GM21723 (cell line): Measurements from ENCODE around the gene MDH2.
"Not testable (repeated sequence)": the region's sequence is repeated elsewhere in the genome, so short reads cannot be mapped to it uniquely, and the experiment has no call there.

Source experiments
- ATAC-seq: cut with Tn5 transposase; IDR thresholded peaks from one replicate; pipeline ENCODE4 v1.9.1; 2021; ENCODE audit warnings: mild to moderate bottlenecking, moderate library complexity; ENCODE audit not compliant: unreplicated experiment

MDH2 gene

GRCh38 chr7:76047811-76048667 is at the start of gene MDH2, which contains the start of gene STYXL1:
Gene MDH2 (plus strand): TSS chr7:76048106. CDS start chr7:76048161, 55 bp downstream.
Gene STYXL1 (minus strand): TSS chr7:76048000. CDS start chr7:76030523, 17,477 bp downstream.
- peak; percentile 96 for ATAC-seq

- no peak for ATAC-seq
These were observed 47.3 kb upstream of the MDH2 start for GRCh38 chr7:76000566-76000965.

GRCh38 chr7:76002139-76002538 is 45.8 kb upstream of the MDH2 start:
- no peak for ATAC-seq

GRCh38 chr7:76002822-76003221 is 45.1 kb upstream of the MDH2 start:
- no peak for ATAC-seq

GRCh38 chr7:76003351-76003750 is 44.6 kb upstream of the MDH2 start:
- ATAC-seq = no peak

GRCh38 chr7:76005004-76005403 is 42.9 kb upstream of the MDH2 start:
- not testable (repeated sequence) for ATAC-seq

GRCh38 chr7:76008156-76008687 is 39.7 kb upstream of the MDH2 start:
- ATAC-seq = no peak

GRCh38 chr7:76009672-76010600 is 38.0 kb upstream of the MDH2 start:
- ATAC-seq = no peak

GRCh38 chr7:76011442-76011861 is 36.5 kb upstream of the MDH2 start:
- ATAC-seq = no peak

GRCh38 chr7:76016191-76016947 is 31.5 kb upstream of the MDH2 start:
- no peak for ATAC-seq

- not testable (repeated sequence) for ATAC-seq
These were observed 29.4 kb upstream of the MDH2 start for GRCh38 chr7:76018520-76018919.

- ATAC-seq = no peak
These were observed 27.7 kb upstream of the MDH2 start for GRCh38 chr7:76020031-76020714.

GRCh38 chr7:76022026-76022780 is 25.7 kb upstream of the MDH2 start:
- ATAC-seq = no peak

- ATAC-seq = no peak
These were observed 24.9 kb upstream of the MDH2 start for GRCh38 chr7:76023002-76023401.

- ATAC-seq = not testable (repeated sequence)
These were observed 18.2 kb upstream of the MDH2 start for GRCh38 chr7:76029682-76030081.

GRCh38 chr7:76031964-76032363 is 15.9 kb upstream of the MDH2 start:
- no peak for ATAC-seq

- ATAC-seq = no peak
These were observed 10.6 kb upstream of the MDH2 start for GRCh38 chr7:76037310-76037709.

- no peak for ATAC-seq
These were observed 7.8 kb upstream of the MDH2 start for GRCh38 chr7:76040126-76040525.

- ATAC-seq = no peak
These were observed 3.5 kb upstream of the MDH2 start for GRCh38 chr7:76044375-76044865.
